ENCODE measurements around the gene FUOM. TPM values are rescaled to one million over a fixed set of nuclear protein-coding genes. Genes with fewer than 3 reads are reported as not detected.

FUOM gene
- total and polyA plus RNA-seq, 9 of the 15 experiments (the other 6 are each of a cell fraction or from before 2014, with no cell fraction given), result 1.8 to 96.1 (median 27.0) TPM

- peaks cover 4% of the 10 kb centered on the region; the same call in 1 of the 2 replicates for H3K9me3 ChIP-seq (replicated peaks; ENCODE audit: control insufficient read depth, insufficient read depth, low read depth, low read length)
- 89% methylated on average over 8 of the region's 8 CpGs for WGBS (ENCODE audit: insufficient coverage, low coverage, missing lambda C conversion rate)
- CTCF ChIA-PET (ENCODE audit: low intra/inter-chr PET ratio), result no interaction called here
Measured at GRCh38 chr10:133405844-133406527, 48.2 kb upstream of the FUOM start.

DNA sequence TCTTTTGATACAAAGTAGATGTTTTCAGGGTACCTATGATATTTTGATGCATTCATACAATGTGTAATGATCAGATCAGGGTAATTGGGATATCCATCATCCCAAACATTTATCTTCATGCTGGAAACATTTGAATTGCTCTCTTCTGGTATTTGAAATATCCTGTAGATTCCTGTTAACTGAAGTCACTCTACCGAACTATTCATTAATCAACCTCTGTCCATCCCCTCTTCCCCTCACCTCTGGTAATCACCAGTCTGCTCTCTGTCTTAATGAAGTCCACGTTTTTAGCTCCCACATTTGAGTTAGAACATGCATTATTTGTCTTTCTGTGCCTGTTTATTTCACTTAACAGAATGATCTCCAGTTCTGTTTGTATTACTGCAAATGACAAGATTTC, 47.5 kb upstream of the FUOM start:
- ChIA-PET CTCF (ENCODE audit: low intra/inter-chr PET ratio) (no interaction called here), POLR2A (no interaction called here)
- Histone ChIP-seq H3K9ac (ENCODE audit: insufficient read depth in 1 of 2, low read depth in 2 of 2, low read length in 2 of 2) (no peak overlapping the region), H2AFZ (ENCODE audit: low read depth, low read length) (no peak overlapping the region), H3K4me3 (no peak overlapping the region), H3K27ac (ENCODE audit: extremely low read depth, low read depth, low read length) (no peak overlapping the region), H3K4me1 (replicated peaks in 1 of 2; ENCODE audit: control insufficient read depth in 2 of 2, insufficient read depth in 2 of 2, low read length in 2 of 2) (no peaks in the 10 kb centered on the region; a peak in 1 of 5 replicates), H3K27me3 (ENCODE audit: control insufficient read depth in 2 of 2, insufficient read depth in 2 of 2, low read length in 2 of 2) (no peaks in the 10 kb centered on the region), H4K20me1 (replicated peaks; ENCODE audit: control insufficient read depth, insufficient read depth, low read length) (no peaks in the 10 kb centered on the region), H3K4me2 (ENCODE audit: insufficient read depth, low read length) (no peak overlapping the region), H3K9me1 (ENCODE audit: control insufficient read depth, insufficient read depth, low read length) (no peaks in the 10 kb centered on the region), H3K9me3 (replicated peaks; ENCODE audit: control insufficient read depth, insufficient read depth, low read depth, low read length) (peaks cover 4% of the 10 kb centered on the region; the same call in 1 of the 2 replicates), H3K79me2 (ENCODE audit: control insufficient read depth, insufficient read depth, low read length) (peaks cover 18% of the 10 kb centered on the region), H3K36me3 (ENCODE audit: control insufficient read depth, insufficient read depth, low read length) (peaks cover 59% of the 10 kb centered on the region; the same call in 2 of the 3 replicates)
- WGBS (ENCODE audit: insufficient coverage, low coverage, missing lambda C conversion rate), result 35% methylated on average over 2 of the region's 2 CpGs
- intact Hi-C loops (cut with micrococcal nuclease) (no loop called here), in situ Hi-C loops (cut with MboI) (no loop called here)
- ATAC-seq (no peak), DNase-seq (ENCODE audit: extremely low read depth in 1 of 4, low spot score in 3 of 4) (no peak), FAIRE-seq (no peak)
- no TSS peak for BruUV-seq (replicated peaks)
- no peak for TF ChIP-seq ELF1 (tag; IDR thresholded peaks at IDR 0.05)
- TF ChIP-seq ZNF436 (CRISPR knock-in tag; IDR thresholded peaks at IDR 0.05), result no peak
- TF ChIP-seq, protein P1, sequence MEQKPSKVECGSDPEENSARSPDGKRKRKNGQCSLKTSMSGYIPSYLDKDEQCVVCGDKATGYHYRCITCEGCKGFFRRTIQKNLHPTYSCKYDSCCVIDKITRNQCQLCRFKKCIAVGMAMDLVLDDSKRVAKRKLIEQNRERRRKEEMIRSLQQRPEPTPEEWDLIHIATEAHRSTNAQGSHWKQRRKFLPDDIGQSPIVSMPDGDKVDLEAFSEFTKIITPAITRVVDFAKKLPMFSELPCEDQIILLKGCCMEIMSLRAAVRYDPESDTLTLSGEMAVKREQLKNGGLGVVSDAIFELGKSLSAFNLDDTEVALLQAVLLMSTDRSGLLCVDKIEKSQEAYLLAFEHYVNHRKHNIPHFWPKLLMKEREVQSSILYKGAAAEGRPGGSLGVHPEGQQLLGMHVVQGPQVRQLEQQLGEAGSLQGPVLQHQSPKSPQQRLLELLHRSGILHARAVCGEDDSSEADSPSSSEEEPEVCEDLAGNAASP (IDR thresholded peaks at IDR 0.05), result no peak
- TF ChIP-seq ZFX (CRISPR knock-in tag; IDR thresholded peaks at IDR 0.05), result no peak
- no peak for TF ChIP-seq BCOR (IDR thresholded peaks at IDR 0.05)
- no peak for TF ChIP-seq POU5F1 (IDR thresholded peaks at IDR 0.05; ENCODE audit: borderline replicate concordance, low read depth, low read length, partially characterized antibody)
- no peak for TF ChIP-seq HNRNPK (IDR thresholded peaks at IDR 0.05; ENCODE audit: low read depth, low read length, poor library complexity, severe bottlenecking)
- TF ChIP-seq, protein P2, sequence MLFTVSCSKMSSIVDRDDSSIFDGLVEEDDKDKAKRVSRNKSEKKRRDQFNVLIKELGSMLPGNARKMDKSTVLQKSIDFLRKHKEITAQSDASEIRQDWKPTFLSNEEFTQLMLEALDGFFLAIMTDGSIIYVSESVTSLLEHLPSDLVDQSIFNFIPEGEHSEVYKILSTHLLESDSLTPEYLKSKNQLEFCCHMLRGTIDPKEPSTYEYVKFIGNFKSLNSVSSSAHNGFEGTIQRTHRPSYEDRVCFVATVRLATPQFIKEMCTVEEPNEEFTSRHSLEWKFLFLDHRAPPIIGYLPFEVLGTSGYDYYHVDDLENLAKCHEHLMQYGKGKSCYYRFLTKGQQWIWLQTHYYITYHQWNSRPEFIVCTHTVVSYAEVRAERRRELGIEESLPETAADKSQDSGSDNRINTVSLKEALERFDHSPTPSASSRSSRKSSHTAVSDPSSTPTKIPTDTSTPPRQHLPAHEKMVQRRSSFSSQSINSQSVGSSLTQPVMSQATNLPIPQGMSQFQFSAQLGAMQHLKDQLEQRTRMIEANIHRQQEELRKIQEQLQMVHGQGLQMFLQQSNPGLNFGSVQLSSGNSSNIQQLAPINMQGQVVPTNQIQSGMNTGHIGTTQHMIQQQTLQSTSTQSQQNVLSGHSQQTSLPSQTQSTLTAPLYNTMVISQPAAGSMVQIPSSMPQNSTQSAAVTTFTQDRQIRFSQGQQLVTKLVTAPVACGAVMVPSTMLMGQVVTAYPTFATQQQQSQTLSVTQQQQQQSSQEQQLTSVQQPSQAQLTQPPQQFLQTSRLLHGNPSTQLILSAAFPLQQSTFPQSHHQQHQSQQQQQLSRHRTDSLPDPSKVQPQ (CRISPR knock-in tag; IDR thresholded peaks at IDR 0.05; ENCODE audit: borderline replicate concordance), result no peak

More at GRCh38 chr10:133405844-133406527, 48.2 kb upstream of the FUOM start:
- TF ChIP-seq ZBTB7A (IDR thresholded peaks at IDR 0.05; ENCODE audit: borderline replicate concordance, control insufficient read depth, low read depth, low read length) (no peak), HDAC3 (IDR thresholded peaks at IDR 0.05; ENCODE audit: borderline replicate concordance, partially characterized antibody) (no peak)
- FAIRE-seq (no peak), DNase-seq (ENCODE audit: extremely low read depth in 1 of 4, low spot score in 3 of 4) (no peak), ATAC-seq (no peak)
- intact Hi-C loops (cut with micrococcal nuclease), result no loop called here
- H4K20me1 ChIP-seq (replicated peaks; ENCODE audit: control insufficient read depth, insufficient read depth, low read length), result no peaks in the 10 kb centered on the region
- H2AFZ ChIP-seq (ENCODE audit: low read depth, low read length), result no peak overlapping the region
- no peaks in the 10 kb centered on the region for H3K27me3 ChIP-seq (ENCODE audit: control insufficient read depth in 2 of 2, insufficient read depth in 2 of 2, low read length in 2 of 2)
- H3K79me2 ChIP-seq (ENCODE audit: control insufficient read depth, insufficient read depth, low read length), result peaks cover 18% of the 10 kb centered on the region
- no peak overlapping the region for H3K4me2 ChIP-seq (ENCODE audit: insufficient read depth, low read length)
- in situ Hi-C loops (cut with MboI), result no loop called here
- H3K27ac ChIP-seq (ENCODE audit: extremely low read depth, low read depth, low read length), result no peak overlapping the region
- H3K36me3 ChIP-seq (ENCODE audit: control insufficient read depth, insufficient read depth, low read length), result peaks cover 62% of the 10 kb centered on the region; the same call in 2 of the 3 replicates
- H3K4me3 ChIP-seq, result no peak overlapping the region
- no peaks in the 10 kb centered on the region for H3K9me1 ChIP-seq (ENCODE audit: control insufficient read depth, insufficient read depth, low read length)
- POLR2A ChIA-PET, result no interaction called here
- no TSS peak for BruUV-seq (replicated peaks)
- no peaks in the 10 kb centered on the region; a peak in 1 of 5 replicates for H3K4me1 ChIP-seq (replicated peaks in 1 of 2; ENCODE audit: control insufficient read depth in 2 of 2, insufficient read depth in 2 of 2, low read length in 2 of 2)
- no peak overlapping the region for H3K9ac ChIP-seq (ENCODE audit: insufficient read depth in 1 of 2, low read depth in 2 of 2, low read length in 2 of 2)

Measured in K562 (cell line).